SW480 (cell line): Measurements from ENCODE around the gene SUN1.

ENCODE experiments used
- DNase-seq: peaks from one replicate; pipeline ENCODE4 v3.0.0-alpha.2; 2016; ENCODE audit warnings: low spot score

Gene SUN1

GRCh38 chr7:877312-878232, 45.3 kb downstream of the SUN1 start:
- peak; percentile 49 for DNase-seq

- DNase-seq, result no peak
Measured at GRCh38 chr7:879093-879492, 46.8 kb downstream of the SUN1 start.

- no peak for DNase-seq
Measured at GRCh38 chr7:879706-880105, 47.4 kb downstream of the SUN1 start.

GRCh38 chr7:880450-880849, 48.2 kb downstream of the SUN1 start:
- DNase-seq, result no peak

- no peak for DNase-seq
Measured at GRCh38 chr7:881441-882234, 49.4 kb downstream of the SUN1 start.

- no peak for DNase-seq
Measured at GRCh38 chr7:882336-883035, 50.2 kb downstream of the SUN1 start.

GRCh38 chr7:883055-884021, 51.1 kb downstream of the SUN1 start:
- no peak for DNase-seq

- no peak for DNase-seq
Measured at GRCh38 chr7:884191-885003, 52.1 kb downstream of the SUN1 start.

- DNase-seq, result no peak
Measured at GRCh38 chr7:885261-885892, 53.1 kb downstream of the SUN1 start.

- DNase-seq, result no peak
Measured at GRCh38 chr7:885893-886625, 53.8 kb downstream of the SUN1 start.

GRCh38 chr7:886626-887487, 54.6 kb downstream of the SUN1 start:
- no peak for DNase-seq

- no peak for DNase-seq
Measured at GRCh38 chr7:887488-887820, 55.2 kb downstream of the SUN1 start.

- no peak for DNase-seq
Measured at GRCh38 chr7:888081-889024, 56.1 kb downstream of the SUN1 start.

- DNase-seq, result no peak
Measured at GRCh38 chr7:889025-889390, 56.7 kb downstream of the SUN1 start.

- no peak for DNase-seq
Measured at GRCh38 chr7:889391-889790, 57.1 kb downstream of the SUN1 start.

GRCh38 chr7:890868-891267, 58.6 kb downstream of the SUN1 start:
- no peak for DNase-seq

- DNase-seq, result no peak
Measured at GRCh38 chr7:891291-891690, 59.0 kb downstream of the SUN1 start.
